ENCODE measurements around the gene NTM.
"Not testable (repeated sequence)": the region's sequence is repeated elsewhere in the genome, so short reads cannot be mapped to it uniquely, and the experiment has no call there.

The NTM gene

GRCh38 chr11:131899950-131900580 lies 529.6 kb downstream of the NTM start:
- DNase-seq (ENCODE audit: extremely low read depth in 1 of 2, low read depth in 1 of 2): no peak

DNA sequence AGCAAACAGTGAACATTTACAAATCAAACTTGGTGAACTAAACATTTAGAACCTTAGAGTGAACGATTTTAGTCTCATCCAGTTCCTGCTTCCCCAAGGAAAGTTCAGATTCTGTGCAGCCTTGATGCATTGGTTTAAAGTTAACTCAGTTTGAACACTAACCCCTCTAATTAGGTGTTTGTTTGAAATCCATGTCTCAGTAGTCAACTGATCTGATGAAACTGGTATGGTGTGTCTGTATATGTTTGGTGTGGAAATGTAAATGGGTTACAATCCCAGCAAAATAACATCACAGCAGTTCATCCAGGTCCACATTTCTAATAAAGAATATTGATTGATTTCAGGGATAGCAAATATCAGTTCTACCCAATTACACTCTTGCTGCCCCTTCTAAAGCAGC lies 532.0 kb downstream of the NTM start:
- no peak for DNase-seq (ENCODE audit: extremely low read depth in 1 of 2, low read depth in 1 of 2)

GRCh38 chr11:131903074-131903473 lies 532.7 kb downstream of the NTM start:
- DNase-seq (ENCODE audit: extremely low read depth in 1 of 2, low read depth in 1 of 2): no peak

DNA sequence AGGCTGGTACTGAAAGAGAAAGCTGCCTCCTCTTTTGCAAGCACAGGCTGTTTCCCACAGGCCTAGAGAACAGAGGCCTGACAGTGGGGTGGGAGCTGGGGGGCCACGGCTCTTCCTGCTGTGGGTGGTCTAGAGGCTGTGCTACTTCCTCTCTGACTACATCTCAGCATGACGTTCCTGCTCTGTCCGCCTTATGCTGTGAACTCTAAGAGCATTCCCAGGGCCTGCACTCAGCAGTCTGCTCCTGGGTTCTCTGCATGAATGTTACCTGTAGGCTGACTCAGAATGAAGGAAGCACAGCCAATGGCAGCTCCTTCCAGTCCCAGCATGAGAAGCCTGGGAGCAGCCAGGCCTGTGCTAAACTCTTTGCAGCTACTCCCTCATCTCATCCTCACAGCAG lies 534.3 kb downstream of the NTM start:
- no peak for DNase-seq (ENCODE audit: extremely low read depth in 1 of 2, low read depth in 1 of 2)

DNA sequence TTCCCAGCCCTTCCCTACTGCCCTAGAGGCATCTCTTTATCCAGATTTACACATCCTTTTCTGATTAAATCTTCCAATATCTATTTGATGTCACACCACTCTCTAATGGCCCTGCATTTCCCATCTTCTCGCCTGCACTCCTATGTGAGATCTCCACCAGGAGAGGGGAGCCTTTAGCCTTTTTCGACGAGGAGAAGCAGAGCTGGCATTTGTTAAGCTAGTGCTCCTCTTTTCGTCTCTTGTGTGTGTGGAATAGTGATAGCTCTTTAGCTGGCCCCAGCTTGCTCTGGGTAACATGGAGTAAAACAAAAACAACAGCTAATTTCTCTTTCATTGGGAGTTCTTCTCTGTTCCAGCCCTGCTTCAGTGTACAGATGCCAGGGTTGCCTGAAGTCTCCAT lies 536.5 kb downstream of the NTM start:
- no peak for DNase-seq (ENCODE audit: extremely low read depth in 1 of 2, low read depth in 1 of 2)

- no peak for DNase-seq (ENCODE audit: extremely low read depth in 1 of 2, low read depth in 1 of 2)
These were observed 537.0 kb downstream of the NTM start for GRCh38 chr11:131907371-131907770.

GRCh38 chr11:131908316-131908715 lies 537.9 kb downstream of the NTM start:
- DNase-seq (ENCODE audit: extremely low read depth in 1 of 2, low read depth in 1 of 2): no peak

DNA sequence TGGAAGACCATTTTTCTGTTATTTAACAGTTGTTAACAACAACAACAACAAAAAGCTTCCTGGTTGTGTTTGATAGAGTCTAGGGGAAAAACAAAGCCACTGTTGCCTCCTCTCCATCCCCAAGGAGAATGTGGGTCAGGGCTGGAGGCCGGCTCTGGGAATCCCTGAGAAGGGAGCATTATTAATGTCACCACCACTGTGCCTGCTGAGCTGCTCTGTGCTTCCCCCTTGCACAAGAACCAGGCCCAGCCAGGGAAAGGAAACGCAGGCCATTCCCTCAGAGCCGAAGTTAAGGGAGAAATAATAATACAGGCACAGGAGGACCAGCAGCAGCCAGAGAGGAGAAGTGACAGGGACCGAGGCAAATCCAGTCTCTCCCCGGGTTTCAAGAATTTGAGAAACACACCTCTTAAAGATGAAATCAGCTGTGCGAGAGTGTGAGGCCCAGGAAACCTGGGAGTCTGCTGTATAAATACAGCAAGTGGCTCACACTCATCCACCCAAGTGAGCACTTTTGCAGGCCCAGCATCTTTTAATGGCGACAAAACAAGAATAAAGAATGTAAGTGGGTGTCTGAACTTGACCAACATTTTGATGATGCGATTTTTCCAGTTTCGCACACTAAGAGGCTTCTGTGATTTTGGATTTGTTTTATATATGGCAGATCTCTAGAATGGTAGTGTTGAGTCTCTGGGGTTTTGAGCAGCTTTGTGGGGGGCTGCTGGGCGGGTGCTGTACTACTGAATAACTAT lies 539.2 kb downstream of the NTM start:
- DNase-seq (ENCODE audit: extremely low read depth in 1 of 2, low read depth in 1 of 2): no peak

DNA sequence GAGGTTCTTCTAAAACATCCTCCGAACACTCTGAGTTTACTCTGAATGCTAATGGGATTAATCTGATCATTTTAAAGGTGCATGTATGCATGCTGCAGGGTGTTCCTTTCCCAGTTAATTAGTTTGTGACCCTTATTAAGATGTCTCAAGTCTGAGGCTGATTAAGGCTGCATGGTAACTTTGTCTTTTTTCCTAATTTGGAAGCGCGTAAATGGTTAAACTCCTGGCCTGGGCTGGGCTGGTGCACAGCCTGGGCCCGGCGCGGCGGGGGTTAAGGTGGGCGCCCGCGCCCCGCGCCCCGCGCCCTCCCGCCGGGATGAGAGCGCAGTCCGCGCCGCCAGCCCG lies 539.7 kb downstream of the NTM start:
- no peak for DNase-seq (ENCODE audit: extremely low read depth in 1 of 2, low read depth in 1 of 2)

- no peak for DNase-seq (ENCODE audit: extremely low read depth in 1 of 2, low read depth in 1 of 2)
These were observed 540.3 kb downstream of the NTM start for GRCh38 chr11:131910523-131911387.

GRCh38 chr11:131911388-131912032 lies 541.1 kb downstream of the NTM start:
- not testable (repeated sequence) for DNase-seq (ENCODE audit: extremely low read depth in 1 of 2, low read depth in 1 of 2)

- no peak for DNase-seq (ENCODE audit: extremely low read depth in 1 of 2, low read depth in 1 of 2)
These were observed 541.7 kb downstream of the NTM start for GRCh38 chr11:131912134-131912533.

- DNase-seq (ENCODE audit: extremely low read depth in 1 of 2, low read depth in 1 of 2): no peak
These were observed 542.9 kb downstream of the NTM start for GRCh38 chr11:131913267-131913666.

DNA sequence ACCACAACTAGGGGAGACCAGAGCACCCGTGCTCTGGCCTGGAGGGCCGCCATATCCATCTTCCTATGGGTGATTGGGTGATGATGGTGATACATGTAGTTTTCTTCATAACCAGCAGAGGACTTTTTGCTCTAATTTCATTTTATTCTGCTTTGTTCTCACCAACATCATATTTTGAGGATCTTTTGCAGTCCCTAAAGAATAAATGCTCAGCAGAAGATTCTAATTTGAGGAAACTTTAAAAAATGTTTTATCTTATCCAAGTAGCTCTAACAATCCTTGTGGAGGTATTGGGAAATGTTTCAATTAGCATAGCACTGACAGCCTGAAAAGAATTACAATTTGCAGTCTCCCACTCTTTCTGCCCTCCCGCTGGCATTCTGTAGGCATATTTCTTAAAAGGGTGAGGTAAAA lies 544.0 kb downstream of the NTM start:
- DNase-seq (ENCODE audit: extremely low read depth in 1 of 2, low read depth in 1 of 2): no peak

DNA sequence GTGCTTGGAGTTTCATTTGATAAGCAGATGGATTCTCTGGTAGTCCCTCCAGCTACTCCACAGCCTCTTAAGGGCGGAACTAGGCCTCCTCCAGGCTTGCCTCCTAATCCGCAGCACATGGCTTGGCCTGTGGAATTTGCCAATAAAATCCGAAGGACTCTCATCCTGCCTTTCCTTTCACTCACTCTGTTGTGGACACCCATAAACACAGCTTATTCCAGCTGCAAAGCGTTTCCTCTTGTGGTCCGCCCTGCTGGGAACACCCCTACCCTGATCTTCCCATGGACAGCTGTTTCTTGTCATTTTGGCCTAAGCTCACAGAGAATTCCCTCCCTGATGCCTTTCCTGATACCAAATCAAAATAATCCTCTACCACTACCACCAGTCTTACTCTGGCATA lies 546.2 kb downstream of the NTM start:
- DNase-seq (ENCODE audit: extremely low read depth in 1 of 2, low read depth in 1 of 2): no peak

DNA sequence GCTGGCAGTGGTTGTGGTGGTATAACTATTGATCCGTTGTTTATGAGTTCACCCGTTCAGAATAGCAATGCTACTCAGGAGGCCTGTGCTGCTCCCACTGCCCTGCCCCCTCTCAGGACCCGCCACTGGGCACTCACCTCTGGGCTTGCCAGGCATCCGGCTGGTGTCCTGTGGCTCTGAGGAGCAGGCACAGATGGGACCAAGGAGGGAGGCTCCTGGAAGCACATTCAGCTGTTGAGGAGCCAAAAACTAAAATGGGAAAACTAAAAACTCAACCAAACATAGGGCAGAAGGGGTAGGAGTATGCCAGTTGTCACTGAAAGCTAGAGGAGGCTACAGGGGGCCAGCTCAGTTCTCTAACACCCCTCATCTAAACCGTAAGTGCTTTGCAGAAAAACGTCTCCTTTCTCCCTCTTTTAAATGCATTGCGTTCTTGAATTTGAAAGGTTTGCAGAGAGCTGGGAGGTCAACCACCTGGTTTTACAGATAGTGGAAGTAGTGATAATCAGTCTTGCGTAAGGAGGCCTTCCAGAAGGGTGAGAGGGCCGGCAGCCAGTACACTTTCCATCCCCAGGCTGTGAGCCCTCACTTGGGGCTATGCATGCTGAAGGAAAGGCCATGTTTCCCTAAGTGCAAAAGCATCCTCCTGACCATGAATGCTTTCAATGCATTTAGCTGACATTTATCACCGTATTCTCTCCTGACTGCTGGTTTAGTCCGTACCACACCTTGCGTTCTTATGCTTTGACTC lies 547.4 kb downstream of the NTM start:
- no peak for DNase-seq (ENCODE audit: extremely low read depth in 1 of 2, low read depth in 1 of 2)

GRCh38 chr11:131918663-131919062 lies 548.2 kb downstream of the NTM start:
- DNase-seq (ENCODE audit: extremely low read depth in 1 of 2, low read depth in 1 of 2): no peak

- DNase-seq (ENCODE audit: extremely low read depth in 1 of 2, low read depth in 1 of 2): no peak
These were observed 551.8 kb downstream of the NTM start for GRCh38 chr11:131922220-131922619.

GRCh38 chr11:131923309-131923708 lies 552.9 kb downstream of the NTM start:
- DNase-seq (ENCODE audit: extremely low read depth in 1 of 2, low read depth in 1 of 2): no peak

- DNase-seq (ENCODE audit: extremely low read depth in 1 of 2, low read depth in 1 of 2): no peak
These were observed 553.6 kb downstream of the NTM start for GRCh38 chr11:131924001-131924400.

Measured in stimulated activated CD8-positive, alpha-beta memory T cell treated with anti-CD3 and anti-CD28 coated beads, Interleukin-7, amount 100 ng/mL, for 48 hours (primary cell).